HepG2 (cell line): ENCODE data around the gene LRRC72.

ENCODE experiments used
- CREB1 ChIP-seq, 2 experiments: fragments of 450-650 bp in 1 of 2; IDR thresholded peaks; 2 replicates each; pipeline ENCODE4 v1.6.1; 2016 to 2017; ENCODE audit warnings: control low read depth in 1 of 2, mild to moderate bottlenecking in 1 of 2, missing compliant biosample characterization in 1 of 2, missing genetic modification characterization in 1 of 2
- HDAC2 ChIP-seq: sonication (generic); formaldehyde crosslinking; IDR thresholded peaks from 2 replicates; pipeline ENCODE4 v1.4.0; 2020; ENCODE audit warnings: missing genetic modification reagents
- MTF1 ChIP-seq: sonication (generic); formaldehyde crosslinking; IDR thresholded peaks from 2 replicates; pipeline ENCODE4 v1.5.0; 2020; ENCODE audit warnings: missing genetic modification reagents
- MZF1 ChIP-seq: sonication (generic); formaldehyde crosslinking; IDR thresholded peaks from 2 replicates; pipeline ENCODE4 v1.8.1; 2023; ENCODE audit warnings: mild to moderate bottlenecking, missing genetic modification reagents, borderline replicate concordance
- RAD21 ChIP-seq: fragments of 450-650 bp; formaldehyde crosslinking; IDR thresholded peaks from 2 replicates; pipeline ENCODE4 v1.5.0; 2020; ENCODE audit warnings: mild to moderate bottlenecking
- ZBTB8A ChIP-seq: sonication (generic); formaldehyde crosslinking; IDR thresholded peaks from 2 replicates; pipeline ENCODE4 v1.4.0; 2020; ENCODE audit warnings: mild to moderate bottlenecking, low read depth, missing genetic modification reagents, borderline replicate concordance
- ZNF564 ChIP-seq: sonication (generic); formaldehyde crosslinking; IDR thresholded peaks from 2 replicates; pipeline ENCODE4 v1.8.1; 2023; ENCODE audit warnings: mild to moderate bottlenecking, missing genetic modification reagents
- ZNF607 ChIP-seq: sonication (generic); formaldehyde crosslinking; IDR thresholded peaks from 2 replicates; pipeline ENCODE4 v1.5.1; 2020; ENCODE audit warnings: missing genetic modification reagents, mild to moderate bottlenecking, borderline replicate concordance
- TF ChIP-seq, protein P1 (sequence below): sonication (generic); formaldehyde crosslinking; IDR thresholded peaks from 2 replicates; pipeline ENCODE4 v1.5.0; 2020; ENCODE audit warnings: mild to moderate bottlenecking, missing genetic modification reagents, moderate library complexity
- TF ChIP-seq, protein P2 (sequence below): sonication (generic); formaldehyde crosslinking; IDR thresholded peaks from 2 replicates; pipeline ENCODE4 v1.4.0; 2020; ENCODE audit warnings: missing genetic modification reagents, mild to moderate bottlenecking, borderline replicate concordance
- TF ChIP-seq, protein P3 (sequence below): sonication (generic); formaldehyde crosslinking; IDR thresholded peaks from 2 replicates; pipeline ENCODE4 v1.4.0; 2020; ENCODE audit warnings: missing genetic modification reagents
- TF ChIP-seq, protein P4 (sequence below): sonication (generic); formaldehyde crosslinking; IDR thresholded peaks from 2 replicates; pipeline ENCODE4 v1.4.0; 2020; ENCODE audit warnings: mild to moderate bottlenecking, missing genetic modification reagents

DNA sequence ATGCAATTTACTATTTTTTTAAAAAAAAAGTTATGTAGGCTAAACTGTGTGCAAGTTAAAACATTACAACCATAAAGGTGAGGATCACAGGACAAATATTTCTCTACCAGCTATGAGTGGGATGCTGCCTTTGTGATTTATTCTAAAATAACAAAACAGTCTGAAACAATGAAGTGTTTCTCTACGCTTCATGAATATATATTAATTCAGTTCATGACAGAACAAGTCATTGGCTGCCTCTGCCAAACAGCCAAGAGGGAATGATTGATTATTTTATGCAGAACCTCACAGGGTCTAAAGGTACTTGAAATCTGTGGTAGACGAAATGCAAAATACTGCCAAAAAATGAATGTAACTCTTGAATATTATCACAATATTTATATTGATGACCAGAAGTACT is 32.1 kb upstream of the LRRC72 start:
- TF ChIP-seq, protein P1, sequence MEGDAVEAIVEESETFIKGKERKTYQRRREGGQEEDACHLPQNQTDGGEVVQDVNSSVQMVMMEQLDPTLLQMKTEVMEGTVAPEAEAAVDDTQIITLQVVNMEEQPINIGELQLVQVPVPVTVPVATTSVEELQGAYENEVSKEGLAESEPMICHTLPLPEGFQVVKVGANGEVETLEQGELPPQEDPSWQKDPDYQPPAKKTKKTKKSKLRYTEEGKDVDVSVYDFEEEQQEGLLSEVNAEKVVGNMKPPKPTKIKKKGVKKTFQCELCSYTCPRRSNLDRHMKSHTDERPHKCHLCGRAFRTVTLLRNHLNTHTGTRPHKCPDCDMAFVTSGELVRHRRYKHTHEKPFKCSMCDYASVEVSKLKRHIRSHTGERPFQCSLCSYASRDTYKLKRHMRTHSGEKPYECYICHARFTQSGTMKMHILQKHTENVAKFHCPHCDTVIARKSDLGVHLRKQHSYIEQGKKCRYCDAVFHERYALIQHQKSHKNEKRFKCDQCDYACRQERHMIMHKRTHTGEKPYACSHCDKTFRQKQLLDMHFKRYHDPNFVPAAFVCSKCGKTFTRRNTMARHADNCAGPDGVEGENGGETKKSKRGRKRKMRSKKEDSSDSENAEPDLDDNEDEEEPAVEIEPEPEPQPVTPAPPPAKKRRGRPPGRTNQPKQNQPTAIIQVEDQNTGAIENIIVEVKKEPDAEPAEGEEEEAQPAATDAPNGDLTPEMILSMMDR (CRISPR knock-in tag): no peak
- TF ChIP-seq MZF1 (no peak), ZBTB8A (CRISPR knock-in tag) (no peak), HDAC2 (CRISPR knock-in tag) (no peak), MTF1 (no peak), ZNF607 (no peak), RAD21 (CRISPR knock-in tag) (no peak), ZNF564 (no peak), CREB1 (IDR thresholded peaks at IDR 0.05) (no peak), CREB1 (CRISPR knock-in tag; IDR thresholded peaks at IDR 0.05) (no peak)
- TF ChIP-seq, protein P2, sequence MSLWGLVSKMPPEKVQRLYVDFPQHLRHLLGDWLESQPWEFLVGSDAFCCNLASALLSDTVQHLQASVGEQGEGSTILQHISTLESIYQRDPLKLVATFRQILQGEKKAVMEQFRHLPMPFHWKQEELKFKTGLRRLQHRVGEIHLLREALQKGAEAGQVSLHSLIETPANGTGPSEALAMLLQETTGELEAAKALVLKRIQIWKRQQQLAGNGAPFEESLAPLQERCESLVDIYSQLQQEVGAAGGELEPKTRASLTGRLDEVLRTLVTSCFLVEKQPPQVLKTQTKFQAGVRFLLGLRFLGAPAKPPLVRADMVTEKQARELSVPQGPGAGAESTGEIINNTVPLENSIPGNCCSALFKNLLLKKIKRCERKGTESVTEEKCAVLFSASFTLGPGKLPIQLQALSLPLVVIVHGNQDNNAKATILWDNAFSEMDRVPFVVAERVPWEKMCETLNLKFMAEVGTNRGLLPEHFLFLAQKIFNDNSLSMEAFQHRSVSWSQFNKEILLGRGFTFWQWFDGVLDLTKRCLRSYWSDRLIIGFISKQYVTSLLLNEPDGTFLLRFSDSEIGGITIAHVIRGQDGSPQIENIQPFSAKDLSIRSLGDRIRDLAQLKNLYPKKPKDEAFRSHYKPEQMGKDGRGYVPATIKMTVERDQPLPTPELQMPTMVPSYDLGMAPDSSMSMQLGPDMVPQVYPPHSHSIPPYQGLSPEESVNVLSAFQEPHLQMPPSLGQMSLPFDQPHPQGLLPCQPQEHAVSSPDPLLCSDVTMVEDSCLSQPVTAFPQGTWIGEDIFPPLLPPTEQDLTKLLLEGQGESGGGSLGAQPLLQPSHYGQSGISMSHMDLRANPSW (CRISPR knock-in tag): no peak
- TF ChIP-seq, protein P3, sequence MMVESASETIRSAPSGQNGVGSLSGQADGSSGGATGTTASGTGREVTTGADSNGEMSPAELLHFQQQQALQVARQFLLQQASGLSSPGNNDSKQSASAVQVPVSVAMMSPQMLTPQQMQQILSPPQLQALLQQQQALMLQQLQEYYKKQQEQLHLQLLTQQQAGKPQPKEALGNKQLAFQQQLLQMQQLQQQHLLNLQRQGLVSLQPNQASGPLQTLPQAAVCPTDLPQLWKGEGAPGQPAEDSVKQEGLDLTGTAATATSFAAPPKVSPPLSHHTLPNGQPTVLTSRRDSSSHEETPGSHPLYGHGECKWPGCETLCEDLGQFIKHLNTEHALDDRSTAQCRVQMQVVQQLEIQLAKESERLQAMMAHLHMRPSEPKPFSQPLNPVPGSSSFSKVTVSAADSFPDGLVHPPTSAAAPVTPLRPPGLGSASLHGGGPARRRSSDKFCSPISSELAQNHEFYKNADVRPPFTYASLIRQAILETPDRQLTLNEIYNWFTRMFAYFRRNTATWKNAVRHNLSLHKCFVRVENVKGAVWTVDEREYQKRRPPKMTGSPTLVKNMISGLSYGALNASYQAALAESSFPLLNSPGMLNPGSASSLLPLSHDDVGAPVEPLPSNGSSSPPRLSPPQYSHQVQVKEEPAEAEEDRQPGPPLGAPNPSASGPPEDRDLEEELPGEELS (CRISPR knock-in tag): no peak
- TF ChIP-seq, protein P4, sequence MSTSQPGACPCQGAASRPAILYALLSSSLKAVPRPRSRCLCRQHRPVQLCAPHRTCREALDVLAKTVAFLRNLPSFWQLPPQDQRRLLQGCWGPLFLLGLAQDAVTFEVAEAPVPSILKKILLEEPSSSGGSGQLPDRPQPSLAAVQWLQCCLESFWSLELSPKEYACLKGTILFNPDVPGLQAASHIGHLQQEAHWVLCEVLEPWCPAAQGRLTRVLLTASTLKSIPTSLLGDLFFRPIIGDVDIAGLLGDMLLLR (CRISPR knock-in tag): no peak
